Esophagus muscularis mucosa (tissue), 4 donors: Measurements from ENCODE around the gene C14orf180. TPM values are rescaled to one million over a fixed set of nuclear protein-coding genes. Genes with fewer than 3 reads are reported as not detected.

Source experiments
- DNase-seq: peaks from one replicate; pipeline ENCODE4 v3.0.0-alpha.2; 2017; ENCODE audit errors: extremely low spot score
- H3K27ac ChIP-seq, 4 donors: fragments of 200-600 bp; sonication (generic); replicated peaks in 1 of 4; 1 replicate in 3 of 4; 2 replicates in 1 of 4; pipeline ENCODE4 v1.5.1; 2016 to 2019; ENCODE audit warnings: mild to moderate bottlenecking in 1 of 4
- H3K27me3 ChIP-seq, 4 donors: fragments of 200-600 bp; sonication (generic); one replicate each; pipeline versions ENCODE4 v1.5.1 to v1.6.0; 2016 to 2019
- H3K36me3 ChIP-seq, 4 donors: fragments of 200-600 bp; sonication (generic); one replicate each; pipeline ENCODE4 v1.5.1; 2016 to 2019
- H3K4me1 ChIP-seq, 4 donors: fragments of 200-600 bp; sonication (generic); one replicate each; pipeline ENCODE4 v1.5.1; 2016 to 2019
- H3K4me3 ChIP-seq, 4 donors: fragments of 200-600 bp; sonication (generic); 1 replicate in 2 of 4; 2 replicates in 2 of 4; pipeline ENCODE4 v1.5.1; 2016 to 2019; ENCODE audit warnings: mild to moderate bottlenecking in 4 of 4, moderate library complexity in 1 of 4
- H3K9me3 ChIP-seq, 4 donors: fragments of 200-600 bp; sonication (generic); 1 replicate in 3 of 4; 2 replicates in 1 of 4; pipeline ENCODE4 v1.5.1; 2016 to 2019
- EP300 ChIP-seq: sonication (generic); formaldehyde crosslinking; IDR thresholded peaks from one replicate; pipeline ENCODE4 v1.6.1; 2017; ENCODE audit warnings: antibody characterized with exemption
- POLR2A ChIP-seq: fragments of 450-650 bp; IDR thresholded peaks from one replicate; pipeline ENCODE4 v1.6.1; 2017; ENCODE audit warnings: antibody characterized with exemption, moderate library complexity, mild to moderate bottlenecking, low read depth
- POLR2AphosphoS5 ChIP-seq, 2 donors: sonication (generic); formaldehyde crosslinking; IDR thresholded peaks; one replicate each; pipeline ENCODE4 v1.6.1; 2017; ENCODE audit warnings: antibody characterized with exemption in 2 of 2
- WGBS: methylation state at CpG from one replicate; pipeline ENCODE4 v1.1.5; 2018; 5-methylcytosine and 5-hydroxymethylcytosine counted together
- intact Hi-C: fragments of 100-400 bp; cut with DNase I; formaldehyde crosslinking; loops from one replicate; pipeline ENCODE4 v1.15.1; 2023
- total RNA-seq, 4 donors: library from RNA; depleted of rRNA; stranded (reverse); fragments of >200 nt; gene quantifications; one replicate each; pipeline versions ENCODE4 v1.1.0 to v1.2.1, GENCODE V29; 2016
- TF ChIP-seq, protein P1 (sequence below), 3 experiments: fragments of 200-600 bp in 2 of 3; fragments of 450-650 bp in 1 of 3; sonication (generic) in 2 of 3; IDR thresholded peaks; one replicate each; pipeline ENCODE4 v1.5.1; 2017 to 2019; ENCODE audit warnings: antibody characterized with exemption in 3 of 3, mild to moderate bottlenecking in 2 of 3, moderate library complexity in 1 of 3

C14orf180 gene
- total RNA-seq, 4 donors from 2014 or later = 0.42 TPM; not detected in 3

DNA sequence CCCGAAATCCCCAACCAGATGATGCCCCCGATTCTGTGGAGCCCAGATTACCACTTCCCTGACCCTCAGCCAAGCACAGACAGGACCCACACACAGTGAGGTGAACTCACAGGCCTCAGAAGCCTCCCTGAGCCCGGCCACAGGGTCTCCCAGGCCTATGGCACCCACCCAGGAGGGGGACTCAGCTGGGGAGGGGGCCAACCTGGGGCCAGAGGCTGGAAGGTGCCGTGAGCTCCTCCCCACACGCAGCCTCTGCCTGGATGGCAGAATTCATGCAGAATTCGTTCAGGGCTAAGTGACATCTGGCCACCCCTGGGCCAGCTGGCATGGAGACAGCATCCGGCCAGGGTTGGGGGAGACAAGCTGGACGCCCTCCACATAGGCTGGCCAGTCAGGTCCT lies 13.2 kb downstream of the C14orf180 start:
- intact Hi-C loops = no loop called here
- DNase-seq = no peak
- 79% methylated on average over 3 of the region's 8 CpGs for WGBS

DNA sequence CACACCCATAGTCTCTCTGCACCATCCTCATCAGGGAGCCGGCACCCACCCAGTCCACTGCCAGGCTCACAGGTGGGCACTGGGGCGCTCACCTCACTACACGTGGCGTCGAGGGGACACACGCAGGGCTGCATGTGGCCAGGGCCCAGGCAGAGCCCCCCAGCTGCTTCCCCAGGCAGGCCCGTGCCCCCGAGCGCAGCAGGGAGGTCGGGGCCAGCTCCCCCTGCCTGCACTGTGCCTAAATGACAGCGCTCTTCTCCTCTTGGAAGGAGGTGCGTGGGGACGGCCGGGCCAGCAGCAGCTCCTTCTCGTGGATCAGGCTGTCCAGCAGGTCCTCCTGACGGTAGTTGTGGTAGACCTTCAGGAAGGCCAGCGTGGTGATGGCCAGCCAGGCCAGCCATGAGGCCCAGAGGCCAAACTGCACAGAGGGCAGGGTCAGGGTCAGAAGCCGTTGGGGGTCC lies 13.7 kb downstream of the C14orf180 start:
- WGBS = 87% methylated on average over 3 of the region's 18 CpGs
- H3K9me3 ChIP-seq = no peaks in the 10 kb centered on the region
- TF ChIP-seq, protein P1, sequence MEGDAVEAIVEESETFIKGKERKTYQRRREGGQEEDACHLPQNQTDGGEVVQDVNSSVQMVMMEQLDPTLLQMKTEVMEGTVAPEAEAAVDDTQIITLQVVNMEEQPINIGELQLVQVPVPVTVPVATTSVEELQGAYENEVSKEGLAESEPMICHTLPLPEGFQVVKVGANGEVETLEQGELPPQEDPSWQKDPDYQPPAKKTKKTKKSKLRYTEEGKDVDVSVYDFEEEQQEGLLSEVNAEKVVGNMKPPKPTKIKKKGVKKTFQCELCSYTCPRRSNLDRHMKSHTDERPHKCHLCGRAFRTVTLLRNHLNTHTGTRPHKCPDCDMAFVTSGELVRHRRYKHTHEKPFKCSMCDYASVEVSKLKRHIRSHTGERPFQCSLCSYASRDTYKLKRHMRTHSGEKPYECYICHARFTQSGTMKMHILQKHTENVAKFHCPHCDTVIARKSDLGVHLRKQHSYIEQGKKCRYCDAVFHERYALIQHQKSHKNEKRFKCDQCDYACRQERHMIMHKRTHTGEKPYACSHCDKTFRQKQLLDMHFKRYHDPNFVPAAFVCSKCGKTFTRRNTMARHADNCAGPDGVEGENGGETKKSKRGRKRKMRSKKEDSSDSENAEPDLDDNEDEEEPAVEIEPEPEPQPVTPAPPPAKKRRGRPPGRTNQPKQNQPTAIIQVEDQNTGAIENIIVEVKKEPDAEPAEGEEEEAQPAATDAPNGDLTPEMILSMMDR (IDR thresholded peaks at IDR 0.05) = no peak
- TF ChIP-seq EP300 (no peak), POLR2A (no peak), POLR2AphosphoS5 (IDR thresholded peaks at IDR 0.05) (no peak)
- no peak for DNase-seq
- intact Hi-C loops = no loop called here
- peaks cover 0 to 87% (median 0%) of the 10 kb centered on the region in 4 donors for H3K27me3 ChIP-seq
- peaks cover 0 to 2% (median 0%) of the 10 kb centered on the region in 4 donors for H3K4me1 ChIP-seq
- H3K36me3 ChIP-seq = peaks cover 0 to 16% (median 0%) of the 10 kb centered on the region in 4 donors
- no peak overlapping the region for H3K27ac ChIP-seq
- H3K4me3 ChIP-seq = no peak overlapping the region

More for the DNA sequence above, 13.2 kb downstream of the C14orf180 start:
- peaks cover 0 to 21% (median 0%) of the 10 kb centered on the region in 4 donors for H3K36me3 ChIP-seq
- H3K9me3 ChIP-seq = no peaks in the 10 kb centered on the region
- H3K27me3 ChIP-seq = peaks cover 0 to 87% (median 0%) of the 10 kb centered on the region in 4 donors
- peaks cover 0 to 3% (median 0%) of the 10 kb centered on the region in 4 donors for H3K4me1 ChIP-seq
- TF ChIP-seq POLR2AphosphoS5 (IDR thresholded peaks at IDR 0.05) (no peak), POLR2A (no peak), EP300 (no peak)
- TF ChIP-seq, protein P1 (IDR thresholded peaks at IDR 0.05) = no peak
- no peak overlapping the region for H3K4me3 ChIP-seq
- H3K27ac ChIP-seq = no peak overlapping the region

DNA sequence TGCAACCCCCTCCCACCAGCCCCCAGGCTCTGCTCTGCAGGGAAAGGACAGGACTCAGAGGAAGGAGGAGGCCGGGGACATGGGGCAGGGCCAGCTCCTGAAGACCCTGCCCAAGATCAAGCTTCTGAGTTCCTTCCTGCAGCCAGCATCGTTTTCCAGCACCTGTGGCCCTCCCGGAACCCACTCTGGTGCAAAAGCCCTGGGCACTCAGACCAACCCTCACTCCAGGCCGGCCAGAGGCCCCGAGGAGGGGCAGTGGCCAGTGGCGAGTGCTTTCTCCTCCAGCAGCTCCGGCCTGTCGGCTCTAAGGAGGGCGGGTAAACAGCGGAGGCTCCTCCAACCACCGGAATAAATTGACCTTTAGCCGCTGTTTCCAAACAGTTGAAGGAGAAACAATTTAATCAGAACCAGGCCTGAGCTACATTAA lies 14.2 kb downstream of the C14orf180 start:
- intact Hi-C loops = no loop called here
- DNase-seq = no peak
- Histone ChIP-seq H3K36me3 (peaks cover 0 to 12% (median 0%) of the 10 kb centered on the region in 4 donors), H3K9me3 (no peaks in the 10 kb centered on the region), H3K4me1 (peaks cover 0 to 2% (median 0%) of the 10 kb centered on the region in 4 donors), H3K4me3 (no peak overlapping the region), H3K27ac (no peak overlapping the region), H3K27me3 (peaks cover 0 to 87% (median 0%) of the 10 kb centered on the region in 4 donors)
- TF ChIP-seq POLR2AphosphoS5 (IDR thresholded peaks at IDR 0.05) (no peak), POLR2A (no peak), EP300 (no peak)
- TF ChIP-seq, protein P1 (IDR thresholded peaks at IDR 0.05) = no peak
- 69% methylated on average over 10 of the region's 12 CpGs for WGBS

DNA sequence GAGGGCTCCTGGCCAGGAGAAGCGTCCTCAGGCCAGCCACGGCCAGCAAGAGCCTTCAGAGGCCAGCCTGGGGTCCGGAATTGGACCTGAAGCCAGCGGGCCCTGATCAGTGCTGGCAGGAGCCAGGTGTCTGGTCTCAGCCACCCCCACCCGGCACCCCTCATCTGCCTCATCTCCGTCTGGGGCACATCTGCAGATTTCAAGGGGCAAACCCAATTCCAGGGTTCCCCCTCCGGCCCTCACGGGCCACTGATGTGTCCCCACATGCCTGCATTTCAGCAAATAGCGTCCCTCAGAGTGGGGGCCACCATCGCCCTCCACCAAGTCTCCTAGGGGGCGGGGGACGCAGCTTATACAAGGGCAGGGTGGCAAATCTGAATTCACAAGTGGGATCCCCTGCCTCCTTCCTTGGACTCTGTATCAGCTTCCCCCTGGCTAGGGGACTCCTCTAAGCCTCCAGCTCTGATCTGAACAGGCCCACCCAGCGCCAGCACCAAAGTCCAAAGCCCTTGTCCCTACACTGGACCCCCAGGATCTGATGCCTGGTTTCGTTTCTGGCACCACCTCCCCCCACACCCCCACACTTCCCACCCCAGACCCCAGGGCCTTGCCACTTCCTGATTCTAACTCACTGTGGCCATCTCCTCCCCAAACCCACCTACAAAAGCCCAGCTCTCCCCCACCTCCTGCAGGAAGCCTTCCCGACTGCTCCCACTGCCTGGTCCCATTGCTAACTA lies 14.9 kb downstream of the C14orf180 start:
- no peak for TF ChIP-seq POLR2A
- no peak for TF ChIP-seq EP300
- no peak for TF ChIP-seq POLR2AphosphoS5 (IDR thresholded peaks at IDR 0.05)
- TF ChIP-seq, protein P1 (IDR thresholded peaks at IDR 0.05) = no peak
- Histone ChIP-seq H3K27ac (no peak overlapping the region), H3K9me3 (no peaks in the 10 kb centered on the region), H3K36me3 (peaks cover 0 to 4% (median 0%) of the 10 kb centered on the region in 4 donors), H3K4me1 (peaks cover 0 to 2% (median 0%) of the 10 kb centered on the region in 4 donors), H3K4me3 (no peak overlapping the region), H3K27me3 (peaks cover 0 to 87% (median 0%) of the 10 kb centered on the region in 4 donors)
- WGBS = 90% methylated on average over 15 of the region's 15 CpGs
- DNase-seq = no peak
- intact Hi-C loops = no loop called here
